DOHH2 (cell line): ENCODE results near the gene DDX49.

ENCODE experiments used
- CTCF ChIP-seq: fragments of 200-600 bp; sonication (generic); IDR thresholded peaks from one replicate; pipeline ENCODE4 v1.5.1; 2014; ENCODE audit warnings: antibody characterized with exemption, mild to moderate bottlenecking, low read depth, low read length; ENCODE audit not compliant: poor library complexity, severe bottlenecking
- EZH2phosphoT487 ChIP-seq: fragments of 200-600 bp; sonication (generic); IDR thresholded peaks from 2 replicates; pipeline ENCODE4 v1.6.1; 2017; ENCODE audit warnings: borderline replicate concordance, mild to moderate bottlenecking, antibody characterized with exemption, low read length, moderate library complexity, mixed read lengths

DNA sequence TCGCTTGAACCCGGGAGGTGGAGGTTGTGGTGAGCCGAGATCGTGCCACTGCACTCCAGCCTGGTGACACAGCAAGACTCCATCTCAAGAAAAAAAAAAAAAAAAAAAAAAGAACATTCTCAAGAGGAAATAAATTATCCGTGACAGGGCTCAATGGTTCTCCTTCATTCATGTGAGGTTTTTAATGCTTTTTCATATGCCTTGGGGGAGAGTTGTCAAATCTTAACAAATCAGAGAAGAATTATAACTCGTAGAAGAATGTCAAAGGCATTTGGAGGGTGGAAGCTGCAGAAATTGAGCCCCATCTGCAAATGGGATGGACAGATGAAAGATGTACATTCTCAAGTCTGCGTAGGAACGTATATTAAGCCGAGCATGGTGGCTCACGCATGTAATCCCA, 56.4 kb downstream of the DDX49 start:
- no peak for TF ChIP-seq CTCF
- no peak for TF ChIP-seq EZH2phosphoT487
